HG03457 (cell line): ENCODE measurements around the gene SRRM3.
"Not testable (repeated sequence)": the region's sequence is repeated elsewhere in the genome, so short reads cannot be mapped to it uniquely, and the experiment has no call there.

ENCODE experiments used
- ATAC-seq: cut with Tn5 transposase; IDR thresholded peaks from one replicate; pipeline ENCODE4 v1.9.1; 2021; ENCODE audit warnings: moderate number of reproducible peaks; ENCODE audit not compliant: unreplicated experiment

The SRRM3 gene

GRCh38 chr7:76335417-76335816, 133.7 kb downstream of the SRRM3 start:
- ATAC-seq: not testable (repeated sequence)

GRCh38 chr7:76336094-76336493, 134.4 kb downstream of the SRRM3 start:
- no peak for ATAC-seq
